NCI-H446 (cell line): ENCODE measurements around the gene NPHS1.
"Not testable (repeated sequence)": the region's sequence is repeated elsewhere in the genome, so short reads cannot be mapped to it uniquely, and the experiment has no call there.

Experiments used
- DNase-seq, 2 experiments: peaks; one replicate each; lab custom pipeline; 2025; lab: John Stamatoyannopoulos, UW

The NPHS1 gene

DNA sequence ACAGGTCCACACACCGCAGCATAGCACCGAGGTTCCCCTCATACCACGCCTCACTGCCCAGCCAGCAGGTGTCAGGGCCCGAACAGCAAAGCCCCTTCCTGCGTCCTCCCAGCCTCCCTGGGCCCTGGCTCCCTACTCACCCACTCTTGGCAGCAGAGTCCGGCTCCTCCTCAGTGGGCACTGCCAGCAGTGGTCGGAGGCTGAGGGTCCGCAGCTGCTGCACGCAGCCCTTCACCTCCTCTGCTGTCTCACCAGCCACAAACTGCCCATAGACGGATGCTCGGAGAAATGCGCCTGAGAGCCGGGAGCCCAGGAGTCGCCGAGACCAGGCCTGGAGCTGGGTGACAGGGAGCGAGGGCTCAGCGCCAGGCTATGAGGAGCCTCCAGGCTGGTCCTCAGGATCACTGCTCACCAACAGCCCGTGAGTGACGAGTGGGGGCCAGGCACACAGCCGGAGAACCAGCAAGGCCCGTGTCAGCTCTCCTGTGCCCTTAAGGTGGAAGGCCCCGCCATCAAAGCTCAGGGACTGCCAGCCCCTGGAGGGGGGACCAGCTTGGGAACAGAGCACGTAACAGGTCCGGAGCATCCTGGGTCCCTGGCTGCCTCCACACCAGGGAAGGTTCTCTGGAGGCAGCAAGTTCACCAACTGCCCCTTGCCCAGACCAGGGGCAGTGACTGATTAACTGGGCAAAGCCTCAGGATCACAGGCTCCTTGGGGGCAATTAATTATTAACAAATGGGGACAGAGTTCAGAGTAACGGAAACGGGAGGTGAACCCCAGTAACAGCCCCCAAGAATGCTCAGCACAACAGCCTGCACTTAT is 39.9 kb downstream of the NPHS1 start, which contains the start of gene PRODH2:
TSS of gene PRODH2 (minus strand) at position 626 of the 823 bp plus-strand sequence. CDS start at position 586, 40 bp downstream.
- no peak for DNase-seq

DNA sequence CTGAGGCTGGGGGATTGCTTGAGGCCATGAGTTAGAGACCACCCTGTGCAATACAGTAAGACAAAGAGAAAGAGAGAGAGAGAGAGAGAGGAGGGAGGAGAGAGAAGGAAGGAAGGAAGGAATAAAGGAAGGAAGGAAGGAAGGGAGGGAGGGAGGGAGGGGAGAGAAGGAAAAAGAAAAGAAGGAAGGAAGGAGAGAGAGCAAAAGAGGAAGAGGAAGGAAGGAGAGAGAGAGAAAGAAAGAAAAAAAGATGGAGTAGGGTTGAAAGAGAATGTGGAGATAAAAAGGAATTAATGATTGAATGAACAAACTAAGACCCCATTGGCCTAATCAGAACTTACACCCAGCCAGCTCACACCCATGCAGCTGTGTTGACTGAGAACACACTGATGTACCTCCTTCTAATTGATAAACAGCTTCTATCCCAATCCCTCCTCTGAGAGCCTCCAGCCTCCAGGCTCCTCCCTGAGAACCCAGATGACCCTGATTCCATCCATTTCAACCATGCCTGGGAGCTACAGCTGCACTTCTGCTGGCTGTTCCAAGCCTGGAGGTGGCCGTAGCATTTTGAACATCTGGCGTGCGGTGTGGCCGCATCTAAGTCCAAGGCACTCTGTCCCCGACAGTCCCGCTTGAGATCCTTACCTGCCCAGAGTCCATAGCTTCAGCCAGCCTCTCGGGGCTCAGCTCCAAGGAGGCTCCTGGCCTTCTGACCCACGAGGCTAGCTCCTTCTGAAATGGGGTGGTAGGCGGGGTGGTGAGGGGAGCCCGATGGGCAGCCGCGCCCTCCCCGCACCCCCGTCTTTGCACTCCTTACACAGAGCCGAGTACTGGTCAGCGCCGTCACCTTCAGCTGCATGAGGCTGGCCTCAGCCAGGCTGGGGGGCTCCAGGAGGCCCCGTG is 40.7 kb downstream of the NPHS1 start:
- no peak for DNase-seq

DNA sequence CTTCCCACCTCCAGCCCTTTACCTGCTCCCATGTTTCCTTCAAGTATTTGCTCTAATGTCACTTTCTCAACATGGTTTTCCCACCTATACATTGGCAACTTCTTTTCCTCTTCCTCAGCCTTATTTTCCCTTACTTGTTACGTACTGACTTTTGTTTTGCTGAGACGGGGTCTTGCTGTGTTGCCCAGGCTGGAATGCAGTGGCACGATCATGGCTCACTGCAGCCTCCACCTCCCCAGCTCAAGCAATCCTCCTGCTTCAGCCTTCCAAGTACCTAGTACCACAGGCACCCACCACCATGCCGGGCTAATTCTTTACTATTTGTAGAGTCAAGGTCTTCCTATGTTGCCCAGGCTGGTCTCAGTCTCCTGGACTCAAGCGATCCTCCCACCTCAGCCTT is 44.7 kb downstream of the NPHS1 start:
- no peak for DNase-seq

DNA sequence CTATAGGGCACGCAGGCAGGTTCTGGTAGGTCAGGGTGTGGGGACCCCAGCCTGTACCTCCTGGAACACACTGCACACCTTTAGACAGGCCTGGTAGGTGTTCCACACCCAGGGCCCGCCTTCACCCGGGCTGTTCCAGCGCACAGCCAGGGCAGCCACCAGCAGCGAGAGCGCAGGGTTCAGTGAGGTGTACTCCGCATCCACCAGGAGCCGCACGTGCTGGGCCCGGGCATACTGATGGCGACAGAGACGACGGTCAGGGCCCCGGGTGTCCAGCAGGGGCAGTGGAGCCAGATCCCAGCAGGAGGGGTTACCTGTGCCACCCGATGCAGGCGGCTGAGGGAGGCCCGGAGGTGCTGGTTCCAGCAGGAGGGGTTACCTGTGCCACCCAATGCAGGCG is 45.7 kb downstream of the NPHS1 start:
- DNase-seq, result no peak

DNA sequence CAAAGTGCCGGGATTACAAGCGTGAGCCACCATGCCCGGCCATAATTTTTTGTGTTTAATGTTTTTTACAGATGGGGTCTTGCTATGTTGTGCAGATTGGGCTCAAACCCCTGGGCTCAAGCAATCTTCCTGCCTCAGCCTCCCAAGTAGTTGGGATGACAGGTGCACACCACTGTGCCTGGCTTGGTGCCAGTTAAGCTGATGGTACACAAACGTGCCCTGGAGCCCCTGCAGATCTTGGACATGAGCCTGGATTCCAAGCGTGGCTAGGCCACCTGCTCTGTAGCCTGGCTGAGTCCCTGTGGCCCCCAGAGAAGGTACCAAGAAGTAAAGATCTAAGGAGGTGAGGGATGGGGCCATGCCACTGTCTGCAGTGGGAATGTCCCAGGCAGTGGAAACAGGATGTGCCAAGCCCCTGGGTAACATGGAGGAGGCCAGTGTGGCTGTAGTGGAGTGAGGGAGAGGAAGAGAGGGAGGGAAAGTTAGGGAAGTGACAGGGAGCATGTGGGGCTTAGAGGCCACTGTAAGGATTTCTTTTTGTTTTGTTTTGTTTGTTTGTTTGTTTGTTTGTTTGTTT is 46.7 kb downstream of the NPHS1 start:
- no peak for DNase-seq

DNA sequence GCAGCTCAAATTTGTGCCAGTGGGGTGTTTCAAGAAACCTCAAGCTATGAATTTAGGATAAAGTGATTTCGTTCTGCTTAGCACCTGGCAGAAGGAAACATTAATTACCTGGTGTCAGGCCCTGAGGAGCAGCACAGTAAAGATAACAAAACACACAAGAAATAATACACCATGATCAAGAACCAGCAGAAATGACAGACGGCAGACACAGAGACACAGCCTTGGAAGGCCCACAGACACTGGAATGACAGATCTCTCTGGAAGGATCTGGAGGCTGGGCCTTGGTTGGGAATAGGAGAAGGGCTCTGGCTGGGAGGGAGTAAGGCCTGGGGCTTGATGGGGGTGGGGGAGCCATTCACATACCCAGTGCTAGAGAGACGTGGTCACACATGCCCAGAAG is 50.5 kb downstream of the NPHS1 start:
- no peak for DNase-seq

DNA sequence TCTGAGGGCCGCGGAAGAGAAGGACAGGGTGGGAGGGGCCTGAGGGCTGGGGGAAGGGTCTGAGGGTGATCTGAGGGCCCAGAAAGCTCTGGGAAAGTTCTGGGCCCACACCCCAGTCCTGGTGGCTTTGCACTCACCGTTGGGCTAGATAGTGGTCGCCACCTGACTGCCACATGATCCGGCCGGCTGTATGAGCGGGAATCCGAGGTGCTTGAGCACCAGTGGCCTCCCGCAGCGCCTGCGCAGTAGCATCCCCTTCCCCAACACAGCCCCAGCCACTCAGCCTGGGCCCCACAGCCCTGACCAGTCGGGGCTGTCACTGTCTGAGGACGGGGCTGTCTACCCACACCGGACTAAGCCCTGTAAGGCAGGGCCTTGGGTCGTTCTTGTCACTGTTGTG is 54.6 kb downstream of the NPHS1 start:
- no peak for DNase-seq

DNA sequence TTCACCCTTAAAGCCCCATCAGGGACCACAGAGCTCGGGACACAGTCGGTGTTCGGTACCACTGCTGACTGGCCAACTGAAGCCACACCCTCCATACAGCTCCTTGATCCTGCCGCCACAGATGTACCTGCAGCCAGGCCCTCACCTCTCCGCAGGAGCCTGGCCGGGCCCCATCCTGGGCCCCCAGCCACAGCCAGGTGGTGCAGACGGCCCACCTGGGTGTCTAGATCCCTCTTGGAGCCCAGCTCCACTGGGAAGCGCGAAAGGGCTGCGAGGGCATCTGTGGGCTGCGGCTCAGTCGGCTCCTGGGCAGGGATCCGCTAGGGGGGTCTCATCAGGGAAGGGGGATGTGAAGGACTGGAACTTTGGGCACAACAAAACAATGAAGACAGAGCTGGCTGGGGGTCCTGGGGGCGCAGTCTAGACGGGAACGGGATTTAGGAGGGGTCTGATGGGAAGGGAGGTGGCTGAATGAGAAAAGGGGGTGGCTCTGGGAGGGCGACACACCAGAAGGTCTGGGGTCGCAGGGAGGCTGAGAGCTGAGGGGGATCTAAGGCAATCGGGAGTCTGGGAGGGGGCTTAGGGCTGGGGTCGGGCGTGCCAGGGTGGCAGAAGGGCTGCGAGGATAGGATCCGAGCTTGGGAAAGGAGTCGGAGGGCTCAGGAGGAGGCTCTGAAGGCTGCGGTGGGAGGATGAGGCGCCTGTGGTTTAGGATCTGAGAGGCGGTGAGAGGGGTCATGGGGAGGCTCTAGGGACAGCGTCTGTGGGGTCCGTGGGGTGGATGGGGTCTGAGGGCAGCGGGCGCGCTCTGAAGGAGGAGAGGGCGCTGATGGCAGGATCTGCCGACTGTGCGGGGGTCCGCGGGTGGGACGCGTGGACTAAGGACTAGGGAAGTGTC is 55.4 kb downstream of the NPHS1 start:
- DNase-seq, result no peak

DNA sequence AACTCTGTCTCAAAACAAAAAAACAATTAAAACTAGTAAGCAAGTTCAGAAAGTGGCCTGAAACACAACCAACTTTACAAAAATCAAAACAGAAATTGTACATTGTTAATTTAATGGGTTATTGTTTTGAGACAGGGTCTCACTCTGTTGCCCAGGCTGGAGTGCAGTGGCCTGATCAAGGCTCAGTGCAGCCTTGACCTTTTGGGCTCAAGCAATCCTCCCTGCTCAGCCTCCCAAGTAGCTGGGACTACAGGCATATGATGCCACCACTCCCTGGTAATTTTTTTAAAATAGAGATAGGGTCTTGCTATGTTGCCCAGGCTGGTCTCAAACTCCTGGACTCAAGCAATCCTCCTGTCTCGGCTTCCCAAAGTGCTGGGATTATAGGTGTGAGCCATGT is 56.7 kb downstream of the NPHS1 start:
- not testable (repeated sequence) for DNase-seq

DNA sequence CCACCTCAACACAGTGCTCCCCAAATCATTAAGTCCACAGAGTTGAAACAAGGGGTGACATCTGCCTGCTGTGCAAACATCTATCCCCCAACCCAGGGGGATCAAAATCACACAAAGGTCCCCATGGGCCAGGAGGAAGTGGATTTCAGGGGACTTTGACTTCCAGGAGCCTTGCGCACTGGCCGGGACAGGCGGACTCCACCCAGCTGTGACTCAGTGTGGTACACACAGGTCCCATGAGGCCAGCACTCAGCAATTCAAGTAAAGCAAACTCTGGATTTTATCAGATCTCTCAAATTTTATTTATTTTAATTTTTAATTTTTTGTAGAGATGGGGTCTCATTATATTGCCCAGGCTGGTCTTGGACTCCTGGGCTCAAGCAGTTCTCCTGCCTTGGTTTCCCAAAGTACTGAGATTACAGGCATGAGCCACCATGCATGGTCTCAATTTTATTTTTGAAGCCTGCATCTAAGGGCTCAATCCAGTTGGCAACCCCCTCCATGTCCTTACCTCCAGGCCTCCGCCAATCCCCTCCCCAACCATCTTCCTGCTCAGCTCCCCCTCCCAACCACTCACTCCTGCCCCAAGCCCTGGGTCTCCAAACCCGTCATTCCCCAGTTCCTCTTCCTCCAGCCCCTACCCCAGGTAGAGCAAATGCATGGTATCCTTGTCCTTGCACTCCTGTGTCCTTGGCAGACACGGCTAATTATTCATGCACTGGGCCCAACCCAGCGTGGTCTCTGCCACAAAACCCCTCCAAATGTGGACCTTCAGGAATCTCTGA is 58.7 kb downstream of the NPHS1 start:
- no peak for DNase-seq

DNA sequence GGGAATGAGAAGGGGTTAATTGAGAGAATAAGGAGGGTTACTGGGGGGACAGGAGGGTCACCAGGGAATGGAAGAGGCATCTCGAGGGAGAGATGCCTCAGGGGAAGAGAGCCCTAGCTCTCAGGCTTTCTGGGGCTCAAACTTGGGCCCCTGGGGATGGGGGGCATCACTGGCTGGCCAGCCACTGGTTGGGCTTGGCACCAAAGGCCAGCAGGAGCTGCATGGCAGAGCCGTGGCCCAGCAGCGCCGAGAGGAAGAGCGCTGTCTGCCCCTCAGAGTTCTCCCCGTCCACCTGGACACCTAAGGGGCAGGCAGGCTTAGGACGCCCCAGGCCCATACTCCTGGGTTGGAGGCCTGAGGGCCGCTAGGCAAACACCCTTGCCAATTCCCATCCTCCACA is 59.4 kb downstream of the NPHS1 start:
- no peak for DNase-seq

DNA sequence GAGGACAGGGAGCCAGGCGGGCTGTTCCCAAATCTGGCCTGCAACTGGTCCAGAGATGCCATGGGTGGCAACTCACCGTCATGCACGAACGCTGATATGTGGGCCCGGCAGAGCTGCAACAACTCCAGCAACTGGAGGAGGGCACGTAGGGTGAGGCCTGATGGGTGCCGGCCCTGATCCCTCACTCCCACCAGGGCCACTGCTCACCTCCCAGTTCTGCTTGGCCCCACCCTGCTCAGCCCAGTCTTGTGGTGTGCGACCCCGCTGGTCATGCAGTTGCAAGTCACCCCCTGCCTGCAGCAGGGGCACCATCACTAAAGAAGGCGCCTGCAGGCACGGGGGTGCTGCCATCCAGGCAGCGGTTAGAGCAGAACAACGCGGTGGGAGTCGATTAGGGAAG is 60.0 kb downstream of the NPHS1 start:
- no peak for DNase-seq

DNA sequence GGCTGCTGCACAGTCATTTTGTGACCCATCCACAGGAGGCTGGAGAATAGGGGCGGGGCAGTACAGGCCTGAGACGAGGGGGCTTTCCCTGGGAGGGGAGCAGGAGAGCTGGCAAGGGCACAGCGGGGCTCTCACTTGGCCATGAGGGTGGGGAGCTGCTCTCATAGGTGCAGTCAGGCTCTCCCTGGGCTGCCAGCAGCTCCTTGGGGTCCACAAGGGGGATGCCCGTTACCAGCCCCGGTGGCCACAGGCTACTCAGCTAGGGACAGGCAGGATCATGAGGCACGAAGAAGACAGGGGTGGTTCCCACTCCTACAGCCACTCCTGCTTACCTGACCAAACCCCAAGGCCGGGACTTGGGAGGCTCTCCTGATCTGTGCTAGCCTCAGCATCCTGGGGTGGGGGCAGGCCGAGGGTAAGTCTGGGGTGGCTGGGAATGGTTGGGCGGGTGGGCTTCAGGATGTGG is 60.5 kb downstream of the NPHS1 start:
- no peak for DNase-seq

DNA sequence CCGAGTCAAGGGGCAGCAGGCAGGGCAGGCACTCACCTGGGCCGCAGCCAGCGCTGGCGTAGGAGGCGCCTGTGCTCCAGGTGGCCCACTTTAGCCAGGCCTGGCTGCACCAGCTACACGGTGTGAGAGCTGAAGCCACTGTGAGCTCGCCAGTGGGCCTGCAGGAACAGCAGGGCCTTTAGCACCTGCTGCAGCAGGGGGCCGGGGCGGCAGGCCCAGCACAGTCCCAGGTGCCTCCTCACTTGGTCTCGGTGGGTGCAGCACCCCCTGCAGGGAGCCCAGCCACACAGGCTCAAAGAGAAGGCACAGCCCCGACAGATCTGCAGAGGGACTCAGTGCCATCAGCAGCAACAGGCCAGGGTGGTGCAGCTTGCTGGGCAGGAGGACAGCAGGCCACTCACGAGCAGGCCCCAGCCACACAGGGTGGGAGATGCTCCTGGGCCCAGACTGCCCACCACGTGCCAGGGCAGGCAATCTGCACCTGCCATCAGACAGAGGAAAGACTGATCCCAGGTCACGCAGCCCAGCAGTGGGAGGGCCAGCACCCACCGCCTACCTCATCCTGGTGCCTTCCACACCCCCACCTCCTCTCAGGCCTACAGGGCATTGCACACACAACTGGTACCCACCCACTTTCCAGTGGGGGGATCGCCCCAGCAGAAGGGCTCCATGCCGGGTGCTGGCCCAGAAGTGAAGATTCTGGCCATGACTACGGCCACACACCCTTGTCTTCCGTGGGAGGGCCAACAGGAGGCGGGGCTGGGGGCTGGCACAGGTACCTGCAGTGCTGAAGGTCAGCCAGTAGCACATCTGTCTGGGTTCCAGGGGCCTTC is 61.1 kb downstream of the NPHS1 start:
- no peak for DNase-seq

DNA sequence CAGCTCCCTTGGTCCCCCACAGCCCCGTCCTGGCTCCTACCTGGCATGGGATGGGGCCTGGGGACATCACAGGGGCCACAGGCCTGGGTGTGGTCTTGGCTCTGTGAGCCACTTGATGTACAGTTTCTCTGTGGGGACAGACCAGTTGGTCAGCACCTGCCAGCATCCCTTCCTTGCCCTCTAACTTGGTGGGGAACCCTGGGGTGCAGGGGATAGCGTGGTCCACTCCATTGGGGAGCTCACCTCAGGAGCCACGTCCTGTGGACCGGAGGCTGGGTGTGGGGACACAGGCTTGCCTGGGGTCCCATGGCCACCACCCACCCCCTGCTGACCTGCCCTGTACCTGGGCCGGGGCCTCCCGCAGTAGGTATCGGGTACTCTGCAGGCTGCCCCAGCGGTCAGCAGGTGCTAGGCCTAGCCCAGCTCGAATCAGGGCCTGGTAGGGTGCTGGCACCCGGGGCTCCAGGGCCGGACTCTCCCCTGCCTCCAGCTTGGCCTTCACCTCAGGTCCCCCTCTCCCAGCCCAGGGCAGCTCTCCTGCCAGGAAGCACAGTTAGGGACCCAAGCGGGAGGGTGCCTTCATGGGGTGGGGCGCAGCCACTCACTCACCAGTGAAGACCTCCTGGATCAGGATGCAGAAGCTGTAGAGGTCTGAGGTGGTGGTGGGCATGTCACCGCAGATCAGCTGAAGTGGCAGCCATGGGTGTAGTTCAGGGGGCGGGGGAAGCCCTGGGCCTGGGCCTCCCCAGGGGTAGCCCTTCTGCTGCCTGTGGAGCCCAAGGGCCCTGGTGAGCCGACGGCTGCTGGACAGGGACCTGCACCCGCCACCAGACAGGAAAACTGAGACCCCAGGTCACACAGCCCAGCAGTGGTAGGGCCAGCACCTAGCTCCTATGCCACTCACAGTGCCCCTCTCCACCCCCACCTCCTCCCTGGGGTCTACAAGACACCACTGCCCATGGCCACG is 62.0 kb downstream of the NPHS1 start:
- DNase-seq, result no peak

DNA sequence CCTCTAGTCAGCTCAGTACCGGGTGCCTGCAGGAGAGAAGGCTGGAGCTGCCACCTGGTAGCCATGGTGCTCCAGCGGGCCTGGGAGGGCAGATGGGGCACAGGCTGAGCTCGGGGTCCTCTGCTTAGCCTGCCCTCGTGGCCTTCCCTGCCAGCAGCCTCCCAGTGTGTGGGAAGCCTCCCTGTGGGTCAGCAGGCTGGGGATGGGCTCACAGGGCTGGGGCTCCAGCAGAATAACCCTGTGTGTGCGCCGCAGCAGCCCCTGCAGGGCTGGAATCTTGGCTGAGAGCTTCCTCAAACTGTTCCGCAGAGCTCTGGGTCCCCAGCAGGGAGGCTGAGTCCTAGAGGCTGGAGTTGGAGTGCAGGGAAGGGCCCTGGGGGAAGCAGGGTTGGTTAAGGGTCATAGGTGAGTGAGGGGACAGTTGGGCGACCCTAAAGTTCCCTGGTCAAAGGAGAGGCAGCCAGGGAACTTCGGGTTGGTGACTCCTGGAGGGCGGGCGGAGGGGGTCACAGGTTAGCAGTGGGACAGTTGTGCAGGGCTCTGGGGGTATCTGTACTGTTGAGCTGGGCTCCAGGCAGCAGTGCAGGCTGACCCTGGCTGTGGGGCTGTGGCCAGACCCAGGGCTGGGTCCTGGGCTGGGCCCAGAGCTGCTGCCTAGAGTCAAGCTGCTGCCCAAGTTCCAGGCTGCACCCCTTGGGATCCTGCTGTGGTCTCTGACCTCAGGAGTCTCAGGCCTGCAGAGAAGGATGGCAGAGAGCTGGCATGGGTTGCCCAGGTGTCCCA is 62.9 kb downstream of the NPHS1 start:
- no peak for DNase-seq

DNA sequence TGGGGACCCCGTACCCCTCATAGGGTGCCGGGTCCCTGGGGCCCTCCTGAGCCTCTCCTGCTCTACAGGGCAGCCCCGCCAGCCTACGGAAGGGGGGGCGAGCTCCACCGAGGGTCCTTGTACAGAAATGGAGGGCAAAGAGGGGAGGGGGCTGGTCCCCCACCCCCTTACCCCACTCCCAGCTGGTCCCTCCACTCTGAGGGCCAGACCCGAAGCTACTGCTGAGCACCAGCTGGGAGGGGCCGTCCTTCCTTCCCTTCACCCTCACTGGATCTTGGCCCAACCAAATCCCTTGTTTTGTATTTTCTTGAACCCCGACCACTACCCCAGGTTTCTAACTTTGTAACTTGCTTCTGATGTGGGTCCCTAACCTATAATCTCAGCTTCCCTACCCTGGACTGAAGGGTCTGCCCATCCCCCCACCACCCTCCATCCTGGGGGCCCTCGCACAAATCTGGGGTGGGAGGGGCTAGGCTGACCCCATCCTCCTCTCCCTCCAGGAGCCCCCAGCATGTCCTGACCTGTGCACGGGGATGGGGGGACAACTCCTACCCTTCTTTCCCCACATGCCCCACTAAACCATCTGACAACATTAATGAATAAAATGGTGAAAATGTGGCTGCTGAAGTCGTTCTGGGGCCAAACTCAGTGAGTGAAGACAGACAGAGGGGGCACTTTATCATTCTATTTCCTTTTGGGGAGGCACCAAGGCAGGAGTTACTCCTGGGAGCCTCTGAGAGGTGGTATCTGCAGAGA is 63.9 kb downstream of the NPHS1 start:
- DNase-seq, result no peak
